C4-2B (cell line): ENCODE measurements around the gene MMP17.

Experiments used
- ZFX ChIP-seq: fragments of 450-650 bp; IDR thresholded peaks from 2 replicates; pipeline ENCODE4 v1.6.1; 2017
- TF ChIP-seq, protein P1 (sequence below): fragments of 450-650 bp; conservative IDR thresholded peaks from 2 replicates; pipeline ENCODE4 v1.5.1; 2017; ENCODE audit warnings: mild to moderate bottlenecking

DNA sequence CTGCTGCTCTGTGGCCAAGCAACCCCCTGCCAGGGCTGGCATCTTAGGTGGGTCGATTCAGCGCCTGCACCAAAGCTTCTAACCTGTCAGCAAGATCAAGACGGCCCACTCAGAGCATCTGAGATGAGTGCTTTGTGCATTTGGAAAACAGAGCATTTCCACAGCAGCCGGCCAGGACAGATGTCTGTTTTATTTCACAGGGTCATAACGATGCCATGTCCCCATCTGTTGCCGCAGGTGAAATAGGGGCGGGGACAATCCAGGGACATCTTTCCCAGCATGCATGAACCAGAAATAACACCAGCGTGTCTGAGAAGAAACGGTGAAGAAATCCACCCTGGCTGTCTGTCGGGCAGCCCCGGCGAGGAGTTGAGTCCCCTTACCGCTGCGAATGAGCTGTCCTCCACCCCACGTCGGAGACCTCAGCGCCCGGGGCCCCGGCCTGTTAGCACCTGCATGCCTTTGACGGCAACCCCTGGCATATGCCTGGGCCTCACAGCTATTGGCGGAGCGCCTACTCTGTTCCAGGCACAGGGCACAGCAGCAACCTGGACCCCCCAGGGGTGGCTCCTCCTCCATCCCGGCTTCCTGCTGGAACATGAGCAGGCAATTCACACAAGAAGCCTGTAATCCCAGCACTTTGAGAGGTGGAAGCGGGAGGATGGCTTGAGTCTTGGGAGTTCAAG is 35.7 kb downstream of the MMP17 start:
- TF ChIP-seq, protein P1, sequence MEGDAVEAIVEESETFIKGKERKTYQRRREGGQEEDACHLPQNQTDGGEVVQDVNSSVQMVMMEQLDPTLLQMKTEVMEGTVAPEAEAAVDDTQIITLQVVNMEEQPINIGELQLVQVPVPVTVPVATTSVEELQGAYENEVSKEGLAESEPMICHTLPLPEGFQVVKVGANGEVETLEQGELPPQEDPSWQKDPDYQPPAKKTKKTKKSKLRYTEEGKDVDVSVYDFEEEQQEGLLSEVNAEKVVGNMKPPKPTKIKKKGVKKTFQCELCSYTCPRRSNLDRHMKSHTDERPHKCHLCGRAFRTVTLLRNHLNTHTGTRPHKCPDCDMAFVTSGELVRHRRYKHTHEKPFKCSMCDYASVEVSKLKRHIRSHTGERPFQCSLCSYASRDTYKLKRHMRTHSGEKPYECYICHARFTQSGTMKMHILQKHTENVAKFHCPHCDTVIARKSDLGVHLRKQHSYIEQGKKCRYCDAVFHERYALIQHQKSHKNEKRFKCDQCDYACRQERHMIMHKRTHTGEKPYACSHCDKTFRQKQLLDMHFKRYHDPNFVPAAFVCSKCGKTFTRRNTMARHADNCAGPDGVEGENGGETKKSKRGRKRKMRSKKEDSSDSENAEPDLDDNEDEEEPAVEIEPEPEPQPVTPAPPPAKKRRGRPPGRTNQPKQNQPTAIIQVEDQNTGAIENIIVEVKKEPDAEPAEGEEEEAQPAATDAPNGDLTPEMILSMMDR, result no peak
- no peak for TF ChIP-seq ZFX
